ENCODE measurements around the gene CNKSR2.

CNKSR2 gene

DNA sequence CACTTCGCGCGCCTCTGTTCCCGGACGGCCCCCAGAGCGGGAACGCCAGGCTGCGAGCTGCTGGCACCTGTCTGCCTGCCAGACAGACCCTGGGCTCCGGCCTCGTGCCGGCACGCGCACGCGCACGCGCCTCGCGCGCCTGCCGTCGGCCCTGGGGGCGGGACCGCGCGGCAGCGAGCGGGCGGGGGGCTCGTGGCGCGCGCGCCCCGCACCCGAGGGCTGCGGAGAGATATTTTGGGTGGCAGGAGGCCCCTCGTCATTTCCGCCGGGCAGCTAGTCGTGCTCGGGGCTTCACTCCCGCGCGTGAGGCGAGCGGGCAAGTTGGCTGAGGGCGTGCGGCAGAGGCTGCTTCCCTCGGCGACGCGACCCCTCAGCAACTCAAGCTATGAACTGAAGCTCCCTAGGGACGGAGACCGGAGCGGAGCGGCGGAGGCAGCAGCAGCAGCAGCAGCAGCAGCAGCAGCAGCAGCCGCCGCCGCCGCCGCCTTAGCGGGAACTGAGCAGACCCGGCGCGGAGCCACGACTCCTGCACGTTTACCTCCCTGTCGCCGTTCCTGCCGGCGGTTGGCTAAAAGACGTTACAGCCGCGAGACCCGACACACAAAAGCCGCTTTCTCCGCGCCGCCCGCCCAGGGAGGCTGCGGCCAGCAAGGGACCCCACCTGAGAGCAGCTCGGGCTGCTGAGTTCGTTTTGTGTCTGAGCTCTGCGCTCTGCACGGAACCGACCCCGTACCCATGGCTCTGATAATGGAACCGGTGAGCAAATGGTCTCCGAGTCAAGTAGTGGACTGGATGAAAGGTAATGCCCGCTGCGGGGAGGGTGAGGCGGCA lies at the start of gene CNKSR2:
Gene CNKSR2, plus strand, starts transcription at position 256 of the 831 bp plus-strand sequence. Its CDS starts 480 bp downstream, at position 736.
- no peaks in the 10 kb centered on the region for H3K9me3 ChIP-seq
- no peaks in the 10 kb centered on the region for H3K27me3 ChIP-seq

GRCh38 chrX:21354725-21355124 lies 19.5 kb upstream of the CNKSR2 start:
- Histone ChIP-seq H3K9me3 (peaks cover 0 to 17% (median 9%) of the 10 kb centered on the region in 3 donors), H3K27ac (no peak overlapping the region), H3K4me1 (no peaks in the 10 kb centered on the region), H3K27me3 (no peaks in the 10 kb centered on the region), H3K4me3 (no peak overlapping the region), H3K36me3 (no peaks in the 10 kb centered on the region)
- intact Hi-C loops (cut with DNase I; ENCODE audit: low total_unique reads), result no loop called here
- no peak for DNase-seq
- no peak for TF ChIP-seq CTCF (IDR thresholded peaks at IDR 0.05)

More for the DNA sequence above, at the start of gene CNKSR2:
- intact Hi-C loops (cut with DNase I; ENCODE audit: low total_unique reads), result no loop called here
- peak; percentile 18 to 76 for DNase-seq
- Histone ChIP-seq H3K4me1 (no peaks in the 10 kb centered on the region), H3K36me3 (no peaks in the 10 kb centered on the region), H3K4me3 (peak within 1 kb of the TSS; percentile 58 to 65), H3K27ac (peak within 1 kb of the TSS; percentile 62 to 66)
- TF ChIP-seq CTCF (IDR thresholded peaks at IDR 0.05), result no peak

DNA sequence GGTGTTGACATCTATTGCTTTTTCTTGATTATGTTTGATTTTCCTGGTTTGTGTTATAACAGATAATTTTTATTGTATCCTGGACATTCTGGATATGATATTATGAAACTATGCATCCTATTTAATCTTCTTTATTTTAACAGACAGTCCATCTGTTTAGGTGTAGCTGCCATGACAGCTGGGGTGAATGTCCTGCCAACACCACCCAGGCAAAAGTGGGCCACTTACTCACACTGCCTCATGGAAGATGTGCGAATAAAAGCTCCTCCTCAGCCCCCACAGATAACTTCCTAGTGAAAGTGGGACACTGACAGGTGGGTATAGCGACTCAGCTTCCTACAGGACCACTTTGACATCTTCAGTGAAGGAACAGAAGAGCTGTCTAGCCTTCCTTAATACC lies 18.4 kb upstream of the CNKSR2 start:
- no peak for TF ChIP-seq CTCF (IDR thresholded peaks at IDR 0.05)
- H3K27ac ChIP-seq, result no peak overlapping the region
- intact Hi-C loops (cut with DNase I; ENCODE audit: low total_unique reads), result no loop called here
- no peak for DNase-seq
- no peaks in the 10 kb centered on the region for H3K4me1 ChIP-seq
- H3K36me3 ChIP-seq, result no peaks in the 10 kb centered on the region
- H3K27me3 ChIP-seq, result no peaks in the 10 kb centered on the region
- H3K4me3 ChIP-seq, result no peak overlapping the region
- H3K9me3 ChIP-seq, result peaks cover 0 to 14% (median 9%) of the 10 kb centered on the region in 3 donors

- intact Hi-C loops (cut with DNase I; ENCODE audit: low total_unique reads), result no loop called here
- DNase-seq, result no peak
- H3K27ac ChIP-seq, result no peak overlapping the region
- no peak overlapping the region for H3K4me3 ChIP-seq
- H3K36me3 ChIP-seq, result no peaks in the 10 kb centered on the region
- no peaks in the 10 kb centered on the region for H3K27me3 ChIP-seq
- H3K4me1 ChIP-seq, result no peaks in the 10 kb centered on the region
- TF ChIP-seq CTCF (IDR thresholded peaks at IDR 0.05), result no peak
- H3K9me3 ChIP-seq, result no peaks in the 10 kb centered on the region
Measured at GRCh38 chrX:21369613-21370012, 4.6 kb upstream of the CNKSR2 start.

DNA sequence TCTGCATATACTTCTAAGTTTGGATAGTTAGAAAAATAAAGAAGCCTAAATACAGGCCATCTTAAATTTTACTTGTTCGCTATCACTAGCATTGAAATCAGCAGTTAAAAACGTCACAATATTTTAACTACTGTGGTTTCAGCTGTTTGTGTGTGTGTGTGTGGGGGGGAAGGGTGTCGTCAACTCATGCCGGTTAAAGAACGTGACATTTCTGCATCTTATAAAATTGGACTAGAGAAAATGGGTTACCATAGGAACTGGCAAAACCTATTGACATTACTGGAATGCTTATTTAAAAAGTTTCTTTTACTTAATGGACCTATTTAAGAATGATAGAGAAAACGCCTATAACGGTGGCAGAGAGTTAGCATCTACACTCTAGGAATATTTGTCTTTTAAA lies 1.2 kb upstream of the CNKSR2 start:
- H3K27me3 ChIP-seq, result no peaks in the 10 kb centered on the region
- TF ChIP-seq CTCF (IDR thresholded peaks at IDR 0.05), result no peak
- H3K9me3 ChIP-seq, result no peaks in the 10 kb centered on the region
- H3K36me3 ChIP-seq, result no peaks in the 10 kb centered on the region
- H3K27ac ChIP-seq, result no peak overlapping the region
- H3K4me1 ChIP-seq, result no peaks in the 10 kb centered on the region
- intact Hi-C loops (cut with DNase I; ENCODE audit: low total_unique reads), result no loop called here
- H3K4me3 ChIP-seq, result peak overlapping the region in 1 of 2 donors; percentile 58
- no peak for DNase-seq

All from tibial artery (tissue), 4 donors.